C4-2B (cell line): ENCODE data around the gene SCGB1C1.

Source experiments
- H3K27ac ChIP-seq: fragments of 450-650 bp; 2 replicates; pipeline ENCODE4 v1.5.1; 2017
- ZFX ChIP-seq: fragments of 450-650 bp; IDR thresholded peaks from 2 replicates; pipeline ENCODE4 v1.6.1; 2017
- TF ChIP-seq, protein P1 (sequence below): fragments of 450-650 bp; conservative IDR thresholded peaks from 2 replicates; pipeline ENCODE4 v1.5.1; 2017; ENCODE audit warnings: mild to moderate bottlenecking

Gene SCGB1C1

DNA sequence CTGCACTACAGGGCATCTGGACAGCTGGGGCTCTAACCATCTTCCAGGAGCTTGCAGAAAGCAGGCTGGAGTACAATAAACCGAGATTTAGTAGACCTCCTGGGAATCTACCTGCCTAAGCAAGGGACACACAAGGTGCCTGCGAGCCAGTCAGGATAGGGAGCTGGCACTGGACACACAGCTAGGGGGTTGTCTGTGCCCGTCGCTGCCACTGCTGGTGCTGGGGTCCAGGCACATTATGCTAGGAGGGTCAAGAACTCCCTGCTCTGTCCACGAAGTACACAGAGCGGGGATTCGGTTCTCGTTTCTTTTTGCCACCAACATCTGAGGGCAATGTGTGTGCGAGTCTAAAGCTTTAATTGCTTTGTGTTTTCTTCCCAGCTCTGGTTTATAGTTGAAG, 18.9 kb downstream of the SCGB1C1 start:
- TF ChIP-seq, protein P1, sequence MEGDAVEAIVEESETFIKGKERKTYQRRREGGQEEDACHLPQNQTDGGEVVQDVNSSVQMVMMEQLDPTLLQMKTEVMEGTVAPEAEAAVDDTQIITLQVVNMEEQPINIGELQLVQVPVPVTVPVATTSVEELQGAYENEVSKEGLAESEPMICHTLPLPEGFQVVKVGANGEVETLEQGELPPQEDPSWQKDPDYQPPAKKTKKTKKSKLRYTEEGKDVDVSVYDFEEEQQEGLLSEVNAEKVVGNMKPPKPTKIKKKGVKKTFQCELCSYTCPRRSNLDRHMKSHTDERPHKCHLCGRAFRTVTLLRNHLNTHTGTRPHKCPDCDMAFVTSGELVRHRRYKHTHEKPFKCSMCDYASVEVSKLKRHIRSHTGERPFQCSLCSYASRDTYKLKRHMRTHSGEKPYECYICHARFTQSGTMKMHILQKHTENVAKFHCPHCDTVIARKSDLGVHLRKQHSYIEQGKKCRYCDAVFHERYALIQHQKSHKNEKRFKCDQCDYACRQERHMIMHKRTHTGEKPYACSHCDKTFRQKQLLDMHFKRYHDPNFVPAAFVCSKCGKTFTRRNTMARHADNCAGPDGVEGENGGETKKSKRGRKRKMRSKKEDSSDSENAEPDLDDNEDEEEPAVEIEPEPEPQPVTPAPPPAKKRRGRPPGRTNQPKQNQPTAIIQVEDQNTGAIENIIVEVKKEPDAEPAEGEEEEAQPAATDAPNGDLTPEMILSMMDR: no peak
- TF ChIP-seq ZFX: no peak
- H3K27ac ChIP-seq: no peak overlapping the region

DNA sequence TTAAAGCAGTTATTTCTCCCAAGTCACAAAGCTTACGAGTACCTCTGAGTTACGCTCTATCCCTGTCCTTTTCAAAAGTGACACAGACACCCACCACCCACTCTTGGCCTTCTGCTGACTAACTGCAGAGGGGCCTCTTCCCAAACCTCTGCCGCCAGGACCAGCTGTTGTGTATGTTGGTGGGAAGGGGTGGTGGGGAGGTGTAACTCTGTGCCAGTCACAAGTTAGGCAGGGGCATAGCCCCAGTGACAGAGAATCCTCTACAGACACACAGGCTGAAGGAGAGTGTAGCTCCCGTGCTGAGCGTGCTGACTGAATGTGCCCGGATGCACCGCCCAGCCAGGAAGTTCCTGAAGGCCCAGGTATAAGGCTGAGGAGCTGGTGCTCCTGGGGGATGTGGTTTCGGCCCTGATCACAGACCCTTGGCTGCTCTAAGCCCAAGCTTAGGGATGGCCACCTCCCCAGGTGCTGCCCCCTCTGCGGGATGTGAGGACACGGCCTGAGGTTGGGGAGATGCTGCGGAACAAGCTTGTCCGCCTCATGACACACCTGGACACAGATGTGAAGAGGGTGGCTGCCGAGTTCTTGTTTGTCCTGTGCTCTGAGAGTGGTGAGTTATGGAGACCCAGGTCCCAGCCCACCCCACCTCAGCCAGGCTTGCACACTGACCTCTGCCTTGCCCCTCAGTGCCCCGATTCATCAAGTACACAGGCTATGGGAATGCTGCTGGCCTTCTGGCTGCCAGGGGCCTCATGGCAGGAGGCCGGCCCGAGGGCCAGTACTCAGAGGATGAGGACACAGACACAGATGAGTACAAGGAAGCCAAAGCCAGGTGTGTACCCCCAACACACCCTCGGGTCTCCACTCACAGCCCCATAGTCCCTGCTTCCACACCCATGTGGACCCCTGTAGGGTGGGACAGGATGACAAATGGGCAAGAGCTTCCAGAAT, 19.5 kb downstream of the SCGB1C1 start:
- H3K27ac ChIP-seq: no peak overlapping the region
- TF ChIP-seq ZFX: no peak

DNA sequence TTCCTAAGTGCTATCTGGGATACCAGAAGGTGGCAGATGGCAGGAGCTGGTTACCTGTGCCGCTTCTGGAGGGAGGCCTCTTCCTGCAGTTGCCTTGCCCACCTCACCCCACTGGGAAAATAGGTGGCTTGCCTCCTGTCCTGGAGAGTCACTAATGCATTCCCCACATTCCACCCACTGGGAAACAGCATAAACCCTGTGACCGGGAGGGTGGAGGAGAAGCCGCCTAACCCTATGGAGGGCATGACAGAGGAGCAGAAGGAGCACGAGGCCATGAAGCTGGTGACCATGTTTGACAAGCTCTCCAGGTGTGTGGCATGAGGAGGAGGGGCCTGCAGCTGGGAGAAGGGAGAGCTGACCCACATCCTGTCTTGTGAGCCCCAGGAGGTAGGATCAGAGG, 20.2 kb downstream of the SCGB1C1 start:
- no peak for TF ChIP-seq ZFX
- TF ChIP-seq, protein P1: no peak
- H3K27ac ChIP-seq: no peak overlapping the region

DNA sequence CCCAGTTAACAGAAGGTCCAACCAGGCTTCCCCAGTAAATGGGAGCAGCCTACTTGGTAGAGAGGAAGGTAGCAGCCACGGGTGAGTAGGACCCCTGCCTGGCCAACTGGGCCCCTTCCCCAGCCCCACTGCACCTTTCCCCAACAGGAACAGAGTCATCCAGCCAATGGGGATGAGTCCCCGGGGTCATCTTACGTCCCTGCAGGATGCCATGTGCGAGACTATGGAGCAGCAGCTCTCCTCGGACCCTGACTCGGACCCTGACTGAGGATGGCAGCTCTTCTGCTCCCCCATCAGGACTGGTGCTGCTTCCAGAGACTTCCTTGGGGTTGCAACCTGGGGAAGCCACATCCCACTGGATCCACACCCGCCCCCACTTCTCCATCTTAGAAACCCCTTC, 21.2 kb downstream of the SCGB1C1 start:
- H3K27ac ChIP-seq: no peak overlapping the region
- TF ChIP-seq, protein P1: no peak
- no peak for TF ChIP-seq ZFX

DNA sequence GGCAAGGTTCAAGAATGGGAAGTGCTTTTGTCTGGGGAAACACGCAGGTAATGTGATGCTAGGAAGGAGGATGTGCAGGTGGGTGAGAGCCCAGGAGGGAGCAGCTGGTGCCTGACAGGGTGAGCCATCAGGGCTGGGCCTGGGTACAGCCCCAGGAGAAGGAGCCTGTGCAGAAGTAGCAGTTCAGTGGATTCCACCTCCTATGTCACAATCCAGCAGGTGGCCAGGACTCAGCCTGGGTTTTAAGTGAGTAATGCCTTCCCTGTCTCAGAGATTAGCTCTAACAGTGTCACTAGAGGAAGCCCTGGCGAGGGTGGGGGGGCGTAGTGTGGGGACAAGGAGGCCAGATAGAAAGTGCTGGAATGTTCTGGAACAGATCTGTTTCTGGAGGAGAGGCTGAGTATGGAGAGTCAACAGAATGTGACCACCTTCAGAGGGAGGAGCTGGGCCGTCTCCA, 22.7 kb downstream of the SCGB1C1 start:
- TF ChIP-seq, protein P1: no peak
- TF ChIP-seq ZFX: no peak
- no peak overlapping the region for H3K27ac ChIP-seq

DNA sequence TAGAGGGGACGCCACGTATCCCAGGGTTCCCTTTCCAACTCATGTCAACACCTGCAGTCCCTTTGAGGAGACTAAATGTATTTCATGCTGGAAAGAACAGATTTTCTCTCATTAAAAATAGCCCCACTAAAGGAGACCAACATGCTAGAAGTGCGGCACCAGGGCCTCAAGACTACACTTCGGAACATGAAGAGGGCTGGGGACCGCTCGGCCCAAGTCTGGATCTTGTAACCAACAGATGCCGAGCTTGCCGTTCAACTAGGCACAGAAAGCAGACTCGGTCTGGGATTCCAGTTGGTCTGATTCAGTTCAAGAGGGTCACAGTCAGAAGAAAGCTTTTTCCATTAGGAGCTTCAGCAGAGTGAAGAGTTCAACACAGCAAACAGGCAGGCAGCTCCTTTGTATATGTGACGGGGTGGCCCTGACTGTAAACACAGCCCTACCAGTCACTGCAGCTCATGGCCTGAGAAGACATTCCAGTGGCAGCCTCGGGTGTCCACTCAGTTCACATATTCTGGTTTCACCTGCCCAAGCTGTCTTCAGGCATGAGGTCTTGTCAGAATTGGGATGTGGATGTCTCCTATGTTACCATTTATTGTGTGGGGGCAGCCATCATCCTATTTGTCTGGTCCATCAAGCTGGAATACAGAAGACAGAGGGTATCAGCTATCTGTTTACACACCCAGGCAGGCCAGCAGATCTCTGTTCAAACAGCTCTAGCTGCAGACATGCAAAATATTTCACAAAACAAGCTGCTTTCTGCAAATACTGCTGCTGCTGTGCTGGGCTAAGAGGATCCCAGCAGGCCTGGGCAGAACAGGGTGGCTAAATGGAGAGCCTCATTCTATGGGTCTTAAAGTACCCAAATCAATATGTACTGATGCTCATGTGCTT, 23.4 kb downstream of the SCGB1C1 start:
- no peak overlapping the region for H3K27ac ChIP-seq
- TF ChIP-seq ZFX: no peak
- TF ChIP-seq, protein P1: no peak

DNA sequence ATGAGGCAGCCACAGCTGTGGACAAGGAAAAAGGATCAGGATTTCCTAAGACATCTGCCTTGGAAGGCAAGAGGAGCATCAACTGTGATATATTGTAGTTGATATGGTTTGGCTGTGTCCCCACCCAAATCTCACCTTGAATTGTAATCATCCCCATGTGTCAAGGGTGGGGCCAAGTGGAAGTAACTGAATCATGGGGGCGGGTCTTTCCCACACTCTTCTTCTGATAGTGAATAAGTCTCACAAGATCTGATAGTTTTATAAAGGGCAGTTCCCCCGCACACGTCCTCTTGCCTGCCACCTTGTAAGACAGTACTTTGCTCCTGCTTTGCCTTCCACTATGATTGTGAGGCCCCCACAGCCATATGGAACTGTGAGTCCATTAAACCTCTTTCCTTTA, 24.8 kb downstream of the SCGB1C1 start:
- TF ChIP-seq ZFX: no peak
- TF ChIP-seq, protein P1: no peak
- H3K27ac ChIP-seq: no peak overlapping the region
